ENCODE measurements around the gene HLA-DQB2. TPM values are rescaled to one million over a fixed set of nuclear protein-coding genes. Genes with fewer than 3 reads are reported as not detected.
"Not testable (repeated sequence)": the region's sequence is repeated elsewhere in the genome, so short reads cannot be mapped to it uniquely, and the experiment has no call there.

HLA-DQB2 gene
- total RNA-seq (1 to 10 TPM in 2 of 4 donors, under 1 TPM in 1, not detected in 1; 0.38 to 1.2 (median 1.2) TPM), polyA plus RNA-seq (not detected)
- long read RNA-seq, donor 1: 0 reads
- long read RNA-seq, donor 2: 0 reads

DNA sequence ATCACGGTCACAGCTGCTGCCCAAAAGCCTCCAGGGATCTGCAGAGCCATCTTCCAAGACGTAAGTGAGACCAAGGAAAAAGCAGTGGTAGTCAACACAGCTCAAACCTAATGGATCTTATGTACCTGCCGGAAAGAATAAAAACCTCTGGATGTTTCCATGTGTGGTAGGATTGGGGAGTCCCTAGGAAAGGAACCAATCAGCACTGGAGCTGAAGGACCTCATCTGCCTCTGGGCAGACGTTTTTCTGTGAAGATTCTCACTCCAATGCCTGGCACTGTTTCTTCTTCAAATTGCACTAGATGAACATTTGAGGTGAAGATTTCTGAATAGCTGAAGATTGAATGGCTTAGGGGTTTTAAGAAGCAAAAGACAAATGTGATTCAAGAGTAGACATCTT, at the start of gene HLA-DQB2:
Gene HLA-DQB2, minus strand, starts transcription at position 112 of the 400 bp plus-strand sequence. Its CDS starts 62 bp downstream, at position 50.
- H3K4me1 ChIP-seq: no peaks in the 10 kb centered on the region
- 30 to 41% (median 31%) methylated on average over 4 of the region's 4 CpGs for WGBS, 3 donors
- intact Hi-C loops (cut with DNase I): no loop called here
- DNase-seq (no peak), ATAC-seq (no peak)
- H3K27ac ChIP-seq: no peak within 1 kb of the TSS
- no peaks in the 10 kb centered on the region for H3K9me3 ChIP-seq
- TF ChIP-seq, protein P1, sequence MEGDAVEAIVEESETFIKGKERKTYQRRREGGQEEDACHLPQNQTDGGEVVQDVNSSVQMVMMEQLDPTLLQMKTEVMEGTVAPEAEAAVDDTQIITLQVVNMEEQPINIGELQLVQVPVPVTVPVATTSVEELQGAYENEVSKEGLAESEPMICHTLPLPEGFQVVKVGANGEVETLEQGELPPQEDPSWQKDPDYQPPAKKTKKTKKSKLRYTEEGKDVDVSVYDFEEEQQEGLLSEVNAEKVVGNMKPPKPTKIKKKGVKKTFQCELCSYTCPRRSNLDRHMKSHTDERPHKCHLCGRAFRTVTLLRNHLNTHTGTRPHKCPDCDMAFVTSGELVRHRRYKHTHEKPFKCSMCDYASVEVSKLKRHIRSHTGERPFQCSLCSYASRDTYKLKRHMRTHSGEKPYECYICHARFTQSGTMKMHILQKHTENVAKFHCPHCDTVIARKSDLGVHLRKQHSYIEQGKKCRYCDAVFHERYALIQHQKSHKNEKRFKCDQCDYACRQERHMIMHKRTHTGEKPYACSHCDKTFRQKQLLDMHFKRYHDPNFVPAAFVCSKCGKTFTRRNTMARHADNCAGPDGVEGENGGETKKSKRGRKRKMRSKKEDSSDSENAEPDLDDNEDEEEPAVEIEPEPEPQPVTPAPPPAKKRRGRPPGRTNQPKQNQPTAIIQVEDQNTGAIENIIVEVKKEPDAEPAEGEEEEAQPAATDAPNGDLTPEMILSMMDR (IDR thresholded peaks at IDR 0.05): no peak
- H3K4me3 ChIP-seq: no peak within 1 kb of the TSS
- H3K27me3 ChIP-seq (ENCODE audit: insufficient read depth in 3 of 3, low read length in 2 of 3): peaks cover 6 to 32% (median 12%) of the 10 kb centered on the region in 3 donors
- H3K36me3 ChIP-seq (ENCODE audit: insufficient read depth in 1 of 2, low read depth in 1 of 2): no peaks in the 10 kb centered on the region

DNA sequence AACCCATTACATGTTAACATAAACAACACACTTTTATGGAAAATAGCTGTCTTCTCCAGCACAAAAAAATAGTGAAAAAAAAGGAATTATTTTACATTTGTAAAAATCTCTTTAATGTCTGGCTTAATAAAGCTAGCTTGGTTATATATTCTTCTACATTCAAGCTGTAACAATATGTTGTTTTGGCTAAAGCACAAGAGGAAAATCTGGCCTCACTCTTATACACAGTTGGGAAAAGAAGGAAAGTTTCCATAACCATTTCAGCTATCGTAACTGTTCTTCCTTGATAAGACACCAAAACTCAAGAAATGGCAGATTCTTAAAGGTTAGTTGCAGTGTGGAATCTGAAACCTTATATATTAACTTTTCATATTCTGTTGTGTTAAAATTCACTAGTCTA, 45.8 kb upstream of the HLA-DQB2 start:
- H3K27ac ChIP-seq: no peak overlapping the region
- peaks cover 0 to 20% (median 2%) of the 10 kb centered on the region in 3 donors for H3K27me3 ChIP-seq (ENCODE audit: insufficient read depth in 3 of 3, low read length in 2 of 3)
- intact Hi-C loops (cut with DNase I): no loop called here
- 0 to 41% (median 37%) methylated on average over 1 of the region's 1 CpG for WGBS, 3 donors
- DNase-seq: no peak
- no peak overlapping the region for H3K4me3 ChIP-seq
- no peaks in the 10 kb centered on the region for H3K9me3 ChIP-seq
- H3K36me3 ChIP-seq (ENCODE audit: insufficient read depth in 1 of 2, low read depth in 1 of 2): no peaks in the 10 kb centered on the region
- H3K4me1 ChIP-seq: no peaks in the 10 kb centered on the region
- ATAC-seq: no peak
- TF ChIP-seq, protein P1 (IDR thresholded peaks at IDR 0.05): no peak

DNA sequence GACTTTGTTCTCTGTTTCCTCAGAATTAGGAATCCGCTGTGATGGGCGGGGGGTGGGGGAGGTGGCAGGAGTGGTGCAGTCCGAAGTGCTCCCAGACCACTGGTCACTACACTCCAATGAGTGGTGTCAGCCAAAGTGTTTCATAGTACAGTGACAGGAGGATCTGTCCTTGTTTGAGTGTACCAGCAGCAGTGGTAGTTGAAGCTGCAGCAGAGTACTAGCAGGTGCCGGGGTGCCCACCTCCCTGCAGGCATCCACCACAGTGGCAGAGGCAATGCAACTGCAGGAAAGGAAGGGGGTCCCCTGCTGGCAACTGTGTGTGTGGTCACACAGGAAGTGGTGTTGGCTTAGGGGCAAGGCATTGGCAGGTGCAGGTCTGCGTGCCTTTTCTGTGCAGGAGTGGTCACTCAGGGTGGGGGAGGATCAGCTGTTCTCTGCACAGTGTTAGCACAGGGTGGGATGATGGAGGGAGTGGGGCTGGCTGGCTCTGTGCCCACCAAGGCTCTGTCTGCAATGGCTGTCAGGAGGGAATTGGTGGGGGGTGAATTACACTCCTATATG, 43.8 kb upstream of the HLA-DQB2 start:
- ATAC-seq: no peak
- 61 to 75% (median 66%) methylated on average over 5 of the region's 5 CpGs for WGBS, 3 donors
- intact Hi-C loops (cut with DNase I): no loop called here
- no peaks in the 10 kb centered on the region for H3K36me3 ChIP-seq (ENCODE audit: insufficient read depth in 1 of 2, low read depth in 1 of 2)
- peaks cover 2 to 27% (median 3%) of the 10 kb centered on the region in 3 donors for H3K27me3 ChIP-seq (ENCODE audit: insufficient read depth in 3 of 3, low read length in 2 of 3)
- TF ChIP-seq, protein P1 (IDR thresholded peaks at IDR 0.05): no peak
- no peaks in the 10 kb centered on the region for H3K9me3 ChIP-seq
- DNase-seq: no peak
- no peaks in the 10 kb centered on the region for H3K4me1 ChIP-seq
- H3K4me3 ChIP-seq: no peak overlapping the region
- H3K27ac ChIP-seq: no peak overlapping the region

DNA sequence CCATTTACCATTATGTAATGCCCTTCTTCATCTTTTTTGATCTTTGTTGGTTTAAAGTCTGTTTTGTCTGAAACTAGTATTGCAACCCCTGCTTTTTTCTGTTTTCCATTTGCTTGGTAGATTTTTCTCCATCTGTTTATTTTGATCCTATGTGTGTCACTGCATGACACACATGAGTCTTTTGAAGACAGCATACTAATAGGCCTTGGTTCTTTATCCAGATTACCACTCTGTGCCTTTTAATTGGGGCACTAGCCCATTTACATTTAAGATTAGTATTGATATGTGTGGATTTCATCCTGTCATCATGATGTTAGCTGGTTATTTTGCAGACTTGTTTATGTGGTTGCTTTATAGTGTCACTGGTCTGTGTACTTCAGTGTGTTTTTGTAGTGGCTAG, 42.1 kb upstream of the HLA-DQB2 start:
- DNase-seq; H3K4me1 ChIP-seq; H3K27ac ChIP-seq; intact Hi-C loops (cut with DNase I); H3K36me3 ChIP-seq (ENCODE audit: insufficient read depth in 1 of 2, low read depth in 1 of 2); H3K4me3 ChIP-seq; ATAC-seq; H3K9me3 ChIP-seq: not testable (repeated sequence)
- H3K27me3 ChIP-seq (ENCODE audit: insufficient read depth in 3 of 3, low read length in 2 of 3): peaks cover 2 to 31% (median 3%) of the 10 kb centered on the region in 3 donors

DNA sequence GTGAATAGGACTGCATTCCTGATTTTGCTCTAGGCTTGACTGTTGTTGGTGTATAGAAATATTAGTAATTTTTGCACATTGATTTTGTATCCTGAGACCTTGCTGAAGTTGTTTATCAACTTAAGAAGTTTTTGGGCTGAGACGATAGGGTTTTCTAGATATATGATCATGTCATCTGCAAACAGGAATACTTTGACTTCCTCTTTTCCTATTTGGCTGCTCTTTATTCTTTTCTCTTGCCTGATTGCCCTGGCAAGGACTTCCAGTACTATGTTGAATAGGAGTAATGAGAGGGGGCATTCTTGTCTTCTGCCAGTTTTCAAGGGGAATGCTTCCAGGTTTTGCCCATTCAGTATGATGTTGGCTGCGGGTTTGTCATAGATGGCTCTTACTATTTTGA, 40.1 kb upstream of the HLA-DQB2 start:
- no peak overlapping the region for H3K27ac ChIP-seq
- no peak for DNase-seq
- no peak overlapping the region for H3K4me3 ChIP-seq
- H3K36me3 ChIP-seq (ENCODE audit: insufficient read depth in 1 of 2, low read depth in 1 of 2): no peaks in the 10 kb centered on the region
- no peaks in the 10 kb centered on the region for H3K9me3 ChIP-seq
- H3K27me3 ChIP-seq (ENCODE audit: insufficient read depth in 3 of 3, low read length in 2 of 3): peaks cover 2 to 38% (median 3%) of the 10 kb centered on the region in 3 donors
- intact Hi-C loops (cut with DNase I): no loop called here
- 35 to 75% (median 63%) methylated on average over 2 of the region's 2 CpGs for WGBS, 3 donors
- TF ChIP-seq, protein P1 (IDR thresholded peaks at IDR 0.05): no peak
- no peaks in the 10 kb centered on the region for H3K4me1 ChIP-seq
- no peak for ATAC-seq

All from psoas muscle (tissue), 8 donors.